Measurements from ENCODE around the gene PPM1L.
"Not testable (repeated sequence)": the region's sequence is repeated elsewhere in the genome, so short reads cannot be mapped to it uniquely, and the experiment has no call there.

Gene PPM1L

DNA sequence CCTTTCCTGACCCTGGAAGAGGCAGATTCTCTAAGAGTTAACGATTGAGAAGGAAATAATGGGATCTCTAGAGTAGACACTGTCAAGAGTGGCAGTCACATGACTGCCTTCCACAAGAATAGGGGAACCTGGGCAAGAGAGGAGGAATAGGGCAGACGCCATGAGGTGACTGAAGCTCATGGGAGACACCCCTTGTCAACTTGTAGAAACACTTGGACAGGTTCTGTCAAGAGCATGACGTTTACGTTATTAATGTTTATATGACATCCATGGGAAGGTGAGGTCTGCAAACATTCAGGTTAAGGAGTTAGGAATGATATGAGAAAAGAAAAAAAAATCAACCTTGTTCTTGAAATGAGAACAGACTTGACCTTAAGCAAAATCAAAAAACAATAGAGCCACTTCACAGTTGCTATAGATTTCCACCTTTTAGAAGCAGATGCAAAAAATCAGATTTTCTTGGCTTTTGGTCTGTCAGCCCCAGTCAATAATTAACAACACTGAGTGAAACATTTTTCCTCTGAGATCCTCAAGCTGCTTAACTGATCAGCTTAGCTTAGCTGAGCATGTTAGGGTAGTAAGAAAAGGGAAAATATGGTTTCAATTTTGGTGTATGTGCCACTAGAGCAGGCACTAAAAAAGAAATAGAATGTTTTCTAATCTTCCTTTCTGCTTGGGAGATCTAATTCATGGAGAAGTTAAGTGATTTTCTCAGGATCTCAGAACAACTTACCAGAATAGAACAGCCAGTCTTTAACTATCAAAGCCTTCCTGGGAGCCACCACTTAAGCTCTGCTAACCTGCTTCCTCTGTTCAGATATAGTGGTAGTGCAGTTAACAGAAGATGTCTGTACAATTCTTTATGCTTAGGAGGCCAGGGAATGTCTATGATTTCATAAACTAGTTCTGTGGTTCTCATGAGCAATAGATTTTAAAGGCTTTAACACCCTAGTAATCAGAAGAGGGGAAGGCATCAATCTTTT lies 232.2 kb downstream of the PPM1L start:
- no peak for DNase-seq (ENCODE audit: low read depth)

DNA sequence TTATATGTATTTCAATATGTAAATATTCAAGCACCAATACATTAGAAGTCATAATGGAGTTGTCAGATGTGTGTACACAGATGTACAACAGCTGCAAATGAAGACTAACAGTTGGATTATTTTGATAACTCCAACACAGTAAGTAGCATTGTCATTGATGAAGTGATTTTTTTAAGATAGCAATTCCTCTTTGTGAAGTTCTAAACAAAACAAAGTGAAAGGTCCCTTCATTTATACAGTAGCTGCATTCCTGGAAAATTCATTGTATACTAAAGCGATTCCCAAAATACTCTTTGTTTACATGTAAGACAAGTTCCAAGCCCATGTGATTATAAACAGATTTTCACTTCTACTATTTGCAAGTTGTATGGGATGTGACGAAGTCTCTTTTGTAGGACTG lies 234.4 kb downstream of the PPM1L start:
- no peak for DNase-seq (ENCODE audit: low read depth)

DNA sequence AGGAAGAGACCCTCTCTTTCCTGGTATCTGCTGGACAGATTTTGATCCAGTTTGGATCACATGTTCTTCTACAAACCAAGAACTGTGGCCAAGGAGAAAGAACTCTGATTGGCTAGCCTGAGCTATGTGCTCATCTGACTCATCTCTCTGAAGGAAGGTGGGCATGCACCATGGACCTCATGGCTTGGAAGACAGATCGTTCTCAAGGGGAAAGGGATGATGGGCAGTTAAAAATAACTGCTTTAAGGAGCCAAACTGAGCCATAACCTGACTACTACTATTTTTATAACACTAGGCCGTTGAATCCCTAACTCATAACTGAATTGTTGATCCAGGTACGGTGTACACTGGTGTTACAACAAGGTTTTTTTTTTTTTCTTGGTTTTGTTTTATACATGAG lies 236.7 kb downstream of the PPM1L start:
- DNase-seq (ENCODE audit: low read depth) = no peak

DNA sequence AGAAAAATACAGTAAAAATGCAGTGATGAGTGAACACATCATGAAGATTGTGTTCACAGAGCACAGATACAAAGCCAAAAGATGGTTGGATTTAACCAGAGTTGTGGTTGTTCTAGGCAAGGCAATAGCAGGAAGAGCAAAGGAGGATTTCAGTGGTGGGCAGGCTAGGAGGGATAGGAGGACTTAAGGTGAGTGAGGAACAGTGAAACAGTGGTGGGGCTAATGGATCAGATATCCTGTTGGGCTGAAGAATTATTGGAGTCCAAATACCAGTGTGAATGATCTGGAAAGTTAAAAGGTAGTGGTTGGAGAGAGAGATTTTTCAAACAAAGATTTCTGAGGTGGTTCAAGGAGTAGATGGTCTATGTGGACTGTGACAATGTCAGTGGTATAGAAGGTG lies 240.8 kb downstream of the PPM1L start:
- no peak for DNase-seq (ENCODE audit: low read depth)

DNA sequence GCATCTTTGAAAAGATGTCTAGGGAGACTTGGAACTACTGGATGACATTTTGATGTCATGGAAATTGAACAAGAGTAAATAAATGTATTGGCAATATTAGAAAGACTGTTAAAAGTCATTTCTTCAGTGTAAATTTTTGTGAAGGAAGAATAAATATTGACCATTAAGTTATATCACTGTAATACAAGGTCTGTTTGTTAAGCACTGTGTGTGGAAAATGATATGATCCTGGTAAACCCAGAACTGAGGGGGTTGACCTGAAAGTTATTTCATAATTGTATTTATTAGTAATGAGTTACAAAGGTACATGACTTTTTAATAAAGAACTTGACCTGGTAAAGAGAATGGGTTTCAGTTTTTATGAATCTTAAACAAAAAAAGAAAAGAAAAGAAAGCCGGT lies 242.6 kb downstream of the PPM1L start:
- no peak for DNase-seq (ENCODE audit: low read depth)

DNA sequence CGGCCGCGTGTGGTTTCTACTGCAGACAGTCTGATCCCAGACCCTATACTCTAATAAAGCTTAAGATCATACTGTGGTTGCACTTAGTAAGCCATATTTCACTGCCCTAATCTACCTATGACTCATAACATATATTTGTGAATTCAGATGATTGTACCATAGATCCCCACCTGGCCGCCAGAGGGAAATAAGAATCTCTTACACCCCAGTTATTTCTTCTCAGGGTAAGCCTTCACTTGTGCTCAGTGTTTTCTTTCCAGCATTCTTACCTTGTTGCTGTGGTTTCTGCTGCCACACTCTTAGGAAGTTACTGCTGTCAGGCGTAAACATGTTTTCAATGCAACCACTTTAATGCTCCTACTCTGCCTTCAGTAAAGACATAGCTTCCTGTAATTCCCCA lies 243.2 kb downstream of the PPM1L start:
- no peak for DNase-seq (ENCODE audit: low read depth)

DNA sequence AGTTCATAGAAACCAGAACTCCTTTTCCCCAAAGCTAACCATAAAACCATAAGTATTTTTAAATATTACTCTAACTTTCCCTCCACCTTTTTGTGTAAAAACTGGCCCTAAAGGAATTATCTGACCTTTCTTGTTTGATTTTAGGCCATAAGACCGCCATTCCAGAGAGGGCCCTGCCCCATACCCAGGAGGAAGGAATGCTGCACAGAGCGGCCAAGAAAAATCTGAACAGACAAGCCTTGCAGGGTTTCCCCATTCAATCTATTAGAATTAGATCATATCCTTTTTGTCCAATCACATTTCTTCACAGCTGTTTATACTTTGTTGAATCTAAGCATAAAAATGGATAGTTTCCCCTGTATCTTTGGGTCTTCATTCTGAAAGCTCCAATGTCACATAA lies 252.1 kb downstream of the PPM1L start:
- no peak for DNase-seq (ENCODE audit: low read depth)

DNA sequence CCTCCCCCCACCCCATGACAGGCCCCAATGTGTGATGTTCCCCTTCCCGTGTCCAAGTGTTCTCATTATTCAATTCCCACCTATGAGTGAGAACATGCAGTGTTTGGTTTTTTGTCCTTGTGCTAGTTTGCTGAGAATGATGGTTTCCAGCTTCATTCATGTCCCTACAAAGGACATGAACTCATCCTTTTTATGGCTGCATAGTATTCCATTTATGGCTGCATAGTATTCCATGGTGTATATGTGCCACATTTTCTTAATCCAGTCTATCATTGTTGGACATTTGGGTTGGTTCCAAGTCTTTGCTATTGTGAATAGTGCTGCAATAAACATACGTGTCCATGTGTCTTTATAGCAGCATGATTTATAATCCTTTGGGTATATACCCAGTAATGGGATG lies 254.1 kb downstream of the PPM1L start:
- DNase-seq (ENCODE audit: low read depth) = not testable (repeated sequence)

DNA sequence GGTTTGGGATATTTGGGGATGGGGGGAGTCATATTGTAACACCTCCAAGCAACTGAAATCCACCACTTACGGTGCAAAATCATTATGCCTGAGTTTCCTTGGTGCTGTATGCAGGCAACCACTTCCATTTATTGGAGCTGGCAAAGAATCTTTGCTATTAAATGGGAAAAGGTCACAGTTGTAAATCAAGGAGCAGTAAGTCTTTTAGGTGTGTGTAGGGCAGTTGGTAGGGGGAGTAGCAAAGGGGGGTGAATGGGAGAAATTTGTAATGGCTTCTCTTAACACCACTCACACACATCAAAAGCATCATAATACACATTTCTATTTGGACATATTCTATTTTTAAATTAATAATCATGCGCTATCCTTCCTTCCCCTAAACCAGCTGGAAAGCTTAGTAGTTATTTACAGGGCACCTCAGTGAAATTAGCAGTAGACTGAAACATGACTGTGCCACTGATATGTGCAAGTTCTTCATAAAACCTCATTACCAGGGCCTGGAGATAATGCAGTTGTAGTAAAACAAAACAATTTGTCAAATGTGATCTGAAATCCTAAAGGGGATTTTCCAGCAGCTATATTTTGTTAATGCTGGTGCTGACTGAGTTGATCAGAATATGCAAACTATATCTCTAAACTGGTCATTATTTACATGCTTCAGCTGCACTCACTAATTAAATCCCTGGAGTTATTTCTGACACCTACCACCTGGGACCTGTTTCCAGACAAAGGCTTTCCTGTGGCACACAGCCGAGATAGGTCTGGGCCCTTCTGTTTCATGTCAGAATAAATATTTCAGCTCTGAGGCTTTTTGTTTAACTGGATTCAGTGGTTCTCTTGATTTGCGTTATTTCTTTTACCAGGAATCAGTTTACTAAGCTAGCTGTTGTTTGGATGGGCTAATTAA lies 259.1 kb downstream of the PPM1L start:
- no peak for DNase-seq (ENCODE audit: low read depth)

DNA sequence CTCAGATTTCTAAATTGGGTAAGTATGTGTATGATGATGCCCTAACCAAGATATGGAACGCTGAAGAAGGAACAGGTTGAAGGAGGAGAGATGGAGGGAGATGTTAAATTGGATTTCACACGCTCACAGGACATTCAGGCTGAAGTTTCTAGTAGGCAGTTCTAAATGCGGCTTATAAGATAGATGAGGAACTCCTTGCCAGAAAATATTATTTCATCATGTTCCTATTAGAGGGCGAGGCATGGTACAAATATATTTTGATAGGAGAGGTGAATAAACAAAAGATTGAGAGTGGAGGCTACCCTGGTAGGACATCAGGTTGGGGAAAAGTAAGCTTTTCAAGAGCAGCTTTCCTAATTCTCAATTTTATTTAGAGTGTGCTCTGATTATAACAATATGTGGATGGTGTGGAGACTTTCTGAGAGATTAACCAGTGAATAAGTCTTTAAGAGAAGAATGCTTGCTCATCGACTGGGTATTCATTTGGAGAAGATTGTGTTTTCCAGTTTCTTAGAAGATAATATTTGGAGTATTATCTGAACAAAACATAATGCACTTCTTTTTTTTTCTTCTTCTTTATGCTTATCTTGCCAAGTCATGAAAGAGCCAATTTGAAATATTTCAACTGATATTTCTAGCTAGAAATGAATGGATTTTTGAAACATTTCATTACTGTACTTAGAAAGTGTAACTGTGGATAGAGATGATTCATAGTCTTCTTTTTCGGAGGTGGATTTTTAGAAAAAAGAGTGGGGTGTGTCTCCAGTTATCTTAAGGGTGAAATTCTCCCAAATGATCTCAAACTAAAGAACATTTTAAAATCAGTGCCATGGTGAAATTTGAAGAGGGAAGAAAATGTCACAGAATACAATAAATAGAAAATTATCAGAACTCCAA lies 260.6 kb downstream of the PPM1L start:
- no peak for DNase-seq (ENCODE audit: low read depth)

DNA sequence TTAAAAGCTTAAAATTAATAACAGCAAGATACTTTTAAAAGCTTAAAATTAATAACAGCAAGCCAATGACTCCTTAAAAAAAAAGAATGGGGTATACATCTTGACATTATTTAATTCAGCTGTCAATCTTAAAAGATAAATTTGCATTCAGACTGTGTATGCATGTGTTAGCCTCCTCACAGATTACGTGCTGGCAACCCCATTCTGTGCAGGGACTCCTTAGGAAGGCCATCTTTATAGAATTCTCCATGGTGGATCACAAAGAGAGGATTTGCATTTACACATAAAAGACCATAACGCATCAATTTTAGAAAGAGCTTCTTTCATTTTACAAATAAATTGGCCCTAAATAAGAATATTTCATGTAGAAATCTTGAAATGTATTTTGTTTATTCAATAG lies 261.9 kb downstream of the PPM1L start:
- no peak for DNase-seq (ENCODE audit: low read depth)

DNA sequence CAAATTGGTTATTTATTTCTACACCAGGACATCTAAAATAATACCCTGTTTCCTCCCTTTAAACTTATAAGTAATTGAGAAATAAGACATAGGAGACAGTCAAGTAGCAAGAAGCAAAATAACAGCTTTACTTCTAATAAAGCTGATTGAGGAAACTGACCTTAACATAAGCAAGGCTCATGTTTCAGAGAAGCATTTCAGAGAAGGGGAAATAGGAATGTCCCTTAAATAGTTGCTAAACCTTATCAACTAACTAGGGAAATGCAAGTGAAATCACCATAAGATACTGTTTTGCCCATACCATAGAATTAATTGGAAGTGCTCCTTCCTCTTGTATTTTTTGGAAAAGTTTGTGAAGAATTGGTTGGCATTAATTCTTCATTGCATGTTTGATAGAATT lies 264.2 kb downstream of the PPM1L start:
- DNase-seq (ENCODE audit: low read depth) = no peak

DNA sequence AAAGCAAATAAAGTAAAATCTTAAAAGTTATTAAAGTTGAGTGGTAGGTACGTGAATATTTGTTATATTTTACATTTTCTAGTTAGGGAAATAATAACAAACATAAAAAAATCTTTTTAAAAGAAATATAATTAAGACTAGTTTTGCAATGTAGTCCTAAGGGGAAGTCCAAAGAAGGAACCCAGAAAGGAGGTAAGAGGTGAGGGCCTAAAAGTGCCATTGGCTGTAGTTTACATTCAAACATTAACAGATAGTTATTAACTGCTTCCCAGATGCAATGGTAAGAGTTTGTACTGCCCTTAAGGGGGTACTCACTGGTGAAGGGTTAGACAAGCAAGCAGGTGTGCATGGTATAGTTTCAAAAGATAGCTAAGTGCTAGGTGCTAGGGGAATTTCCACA lies 269.9 kb downstream of the PPM1L start:
- DNase-seq (ENCODE audit: low read depth) = no peak

DNA sequence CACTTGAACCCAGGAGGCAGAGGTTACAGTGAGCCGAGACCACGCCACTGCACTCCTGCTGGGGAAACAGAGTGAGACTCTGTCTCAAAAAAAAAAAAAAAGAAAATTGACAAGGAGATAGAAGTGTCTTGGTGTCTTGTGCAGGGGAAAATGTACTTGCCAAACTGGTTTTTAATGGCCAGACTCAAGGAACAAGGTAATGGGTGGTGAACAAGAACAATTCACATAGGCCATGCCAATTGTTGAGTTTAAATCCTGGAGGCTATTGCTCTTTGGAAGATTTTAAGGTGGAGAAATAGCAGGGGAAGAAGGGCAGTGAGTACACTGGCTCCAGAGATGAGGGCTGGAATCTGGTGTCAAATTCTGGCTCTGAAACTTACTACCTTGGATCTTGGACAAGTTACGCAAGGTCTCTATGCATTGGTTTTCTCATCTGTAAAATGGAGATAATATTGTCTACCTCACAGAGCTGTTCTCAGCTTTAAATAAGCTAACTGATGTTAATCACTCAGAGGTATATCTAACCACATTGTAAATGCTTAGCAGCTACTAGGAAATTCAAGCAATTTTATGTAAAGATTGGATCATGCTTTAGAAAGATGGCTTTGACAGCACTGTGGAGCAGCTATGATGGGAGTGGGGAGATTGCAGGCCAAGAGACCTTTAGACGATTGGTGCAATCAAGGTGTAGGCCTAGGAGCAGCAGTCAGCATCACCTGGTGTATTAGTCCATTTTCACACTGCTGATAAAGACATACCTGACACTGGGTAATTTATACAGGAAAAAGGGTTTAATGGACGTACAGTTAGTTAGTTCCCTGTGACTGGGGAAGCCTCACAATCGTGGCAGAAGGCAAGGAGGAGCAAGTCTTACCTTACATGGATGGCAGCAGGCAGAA lies 270.8 kb downstream of the PPM1L start:
- no peak for DNase-seq (ENCODE audit: low read depth)

DNA sequence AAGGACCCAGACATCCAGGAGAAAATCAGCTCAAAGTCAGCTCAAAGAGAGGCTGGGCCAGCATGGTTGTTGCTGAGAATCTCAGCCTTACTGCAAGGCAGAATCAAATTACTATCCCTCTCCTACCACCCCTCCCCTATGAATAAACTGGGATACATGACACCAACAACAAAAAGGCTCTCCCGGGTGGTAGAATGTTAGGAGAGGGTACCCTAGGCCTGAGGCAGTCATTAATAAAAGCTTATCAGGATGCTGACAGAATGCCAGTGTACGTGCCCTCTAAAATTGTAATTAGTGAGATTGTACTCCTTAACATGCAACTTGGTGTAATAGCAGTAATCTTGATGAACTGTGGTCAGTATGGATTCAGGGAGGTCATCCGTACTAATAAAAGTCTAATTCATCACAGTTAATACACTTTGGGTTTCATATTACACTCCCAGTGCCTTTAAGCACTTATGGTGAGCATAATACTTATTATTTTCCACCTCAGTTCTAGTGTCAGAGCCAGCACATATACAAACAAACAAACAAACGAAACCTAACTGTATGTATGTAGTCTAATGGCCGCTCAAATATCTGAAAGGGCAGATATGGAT lies 272.6 kb downstream of the PPM1L start:
- DNase-seq (ENCODE audit: low read depth) = no peak

DNA sequence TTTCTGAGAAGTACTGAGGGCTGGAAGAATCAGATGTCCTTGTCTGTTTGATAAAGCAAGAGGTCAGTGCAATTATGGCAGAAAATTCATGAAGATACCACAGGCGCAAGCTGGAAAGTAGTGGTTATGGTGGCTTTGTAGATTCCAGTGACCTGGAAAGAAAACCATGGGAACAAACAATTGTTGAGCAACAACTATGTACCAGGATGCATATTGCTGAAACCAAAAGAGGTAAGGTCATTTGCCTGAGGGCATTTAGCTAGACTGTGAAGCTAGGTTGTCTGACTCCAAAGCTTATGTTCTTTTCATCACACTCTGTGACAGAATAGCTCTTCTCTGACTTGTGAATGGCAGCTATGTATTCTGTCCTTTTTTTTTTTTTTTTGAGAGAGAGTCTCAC lies 275.1 kb downstream of the PPM1L start:
- DNase-seq (ENCODE audit: low read depth) = no peak

DNA sequence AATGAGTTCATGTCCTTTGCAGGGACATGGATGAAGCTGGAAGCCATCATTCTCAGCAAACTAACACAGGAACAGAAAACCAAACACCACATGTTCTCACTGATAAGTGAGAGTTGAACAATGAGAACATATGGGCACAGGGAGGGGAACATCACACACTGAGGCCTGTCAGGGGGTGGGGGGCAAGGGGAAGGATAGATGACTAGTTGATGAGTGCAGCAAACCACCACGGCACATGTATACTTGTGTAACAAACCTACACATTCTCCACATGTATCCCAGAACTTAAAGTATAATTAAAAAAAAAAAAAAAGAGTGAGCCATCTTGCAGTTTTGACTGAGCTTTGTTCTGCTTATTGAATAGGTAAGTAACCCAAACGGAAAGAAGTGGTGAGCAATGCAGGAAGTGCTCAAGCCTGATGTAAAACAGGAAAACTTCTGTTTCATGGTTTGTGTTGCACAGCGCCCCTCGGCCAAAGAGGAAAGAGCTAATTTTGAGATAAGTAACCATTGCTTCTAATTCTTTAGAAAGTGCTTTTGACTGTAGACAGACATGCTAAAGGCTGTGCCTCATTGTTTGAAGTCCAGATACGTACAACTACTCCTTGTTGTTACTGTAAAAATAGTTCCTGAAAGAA lies 279.0 kb downstream of the PPM1L start:
- DNase-seq (ENCODE audit: low read depth) = not testable (repeated sequence)

DNA sequence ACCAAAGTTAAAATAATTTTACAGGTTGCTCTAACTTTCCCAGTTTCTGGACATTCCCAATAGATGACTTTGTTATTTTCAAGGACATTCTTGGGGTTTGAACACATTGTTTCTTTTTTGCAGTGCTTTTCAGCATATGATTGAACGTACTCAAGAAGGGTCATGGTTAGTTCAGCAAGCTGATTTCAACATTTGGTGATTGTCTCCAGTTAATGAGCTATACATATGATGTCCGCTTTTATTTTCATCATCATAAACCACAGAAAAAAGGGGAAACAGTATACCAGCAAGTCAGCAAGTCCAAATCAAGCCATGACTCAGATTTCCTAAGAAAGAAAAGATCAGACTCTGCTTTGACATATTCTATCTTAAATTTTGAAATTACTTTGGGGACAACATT lies 279.7 kb downstream of the PPM1L start:
- DNase-seq (ENCODE audit: low read depth) = no peak

DNA sequence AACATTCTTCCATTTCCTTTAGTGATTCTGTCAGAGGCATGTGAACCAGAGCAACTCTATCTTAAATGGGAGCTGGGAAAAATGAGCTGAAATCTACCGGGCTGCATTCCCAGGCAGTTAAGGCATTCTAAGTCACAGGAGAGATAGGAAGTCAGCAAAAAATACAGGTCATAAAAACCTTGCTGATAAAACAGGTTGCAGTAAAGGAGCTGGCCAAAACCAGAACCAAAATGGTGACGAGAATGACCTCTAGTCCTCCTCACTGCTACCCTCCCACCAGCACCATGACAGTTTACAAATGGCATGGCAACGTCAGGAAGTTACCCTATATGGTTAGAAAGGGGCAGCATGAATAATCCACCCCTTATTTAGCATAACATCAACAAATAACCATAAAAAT lies 282.7 kb downstream of the PPM1L start:
- no peak for DNase-seq (ENCODE audit: low read depth)

DNA sequence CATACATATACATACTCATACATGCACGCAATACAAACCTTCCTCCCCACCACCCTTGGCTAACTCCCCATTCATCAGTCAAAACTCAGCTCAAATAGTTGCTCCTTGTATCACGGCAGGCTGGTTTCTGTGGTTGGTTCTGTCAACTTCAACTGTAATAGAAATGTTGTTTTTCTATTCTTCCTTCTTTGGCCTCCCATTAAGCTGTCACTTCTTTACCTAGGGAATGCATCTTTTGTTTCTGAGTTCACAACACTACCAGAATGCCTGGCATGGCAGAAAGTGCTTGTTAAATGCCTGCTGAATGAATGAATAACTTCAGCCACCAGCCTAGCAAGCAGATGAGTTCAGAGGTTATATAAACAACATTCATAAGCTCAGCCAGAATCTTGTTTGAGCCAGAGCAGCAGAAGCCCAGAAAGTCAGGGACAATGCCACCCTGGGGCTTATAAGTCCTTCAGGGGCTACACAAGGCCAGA lies 286.0 kb downstream of the PPM1L start:
- no peak for DNase-seq (ENCODE audit: low read depth)
